Measurements from ENCODE around the gene MPHOSPH8.
"Not testable (repeated sequence)": the region's sequence is repeated elsewhere in the genome, so short reads cannot be mapped to it uniquely, and the experiment has no call there.

The MPHOSPH8 gene

DNA sequence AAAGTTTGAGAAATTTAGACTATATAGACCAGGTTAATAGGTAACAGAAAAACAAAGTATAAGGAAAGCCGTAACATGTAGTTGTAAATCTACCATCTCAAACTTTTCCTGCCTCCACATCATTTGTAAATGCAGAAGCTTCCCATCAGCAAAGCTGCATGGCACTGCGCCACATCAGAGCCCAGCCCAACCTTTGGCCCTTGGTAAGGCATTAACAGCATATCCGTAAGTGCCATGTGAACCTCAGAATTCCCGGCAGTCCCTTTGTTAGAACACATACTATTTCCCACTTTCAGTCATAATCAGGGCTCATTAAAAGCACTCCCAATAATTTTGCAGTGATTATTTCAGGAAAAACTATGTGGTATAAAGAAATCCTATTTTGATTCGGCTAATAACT, 51.6 kb downstream of the MPHOSPH8 start:
- no peak for DNase-seq

DNA sequence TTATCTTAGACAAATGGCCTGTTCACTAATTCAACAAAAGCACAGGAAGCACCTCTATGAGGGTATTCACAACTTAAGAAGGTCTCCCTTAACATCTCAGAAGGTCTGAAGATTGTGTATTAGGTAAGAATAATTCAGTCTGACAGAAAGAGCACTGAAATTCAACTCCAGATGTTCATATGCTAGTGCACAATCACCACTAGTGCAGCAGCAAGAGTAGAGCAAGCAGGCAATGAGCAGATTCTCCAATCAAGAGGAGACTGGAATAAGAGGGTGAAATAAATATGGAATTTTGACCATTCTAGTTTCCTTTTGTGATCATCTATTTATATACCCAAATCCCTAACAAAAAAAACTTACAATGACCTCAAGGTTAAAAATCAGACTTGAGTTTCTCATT, 52.0 kb downstream of the MPHOSPH8 start:
- no peak for DNase-seq

DNA sequence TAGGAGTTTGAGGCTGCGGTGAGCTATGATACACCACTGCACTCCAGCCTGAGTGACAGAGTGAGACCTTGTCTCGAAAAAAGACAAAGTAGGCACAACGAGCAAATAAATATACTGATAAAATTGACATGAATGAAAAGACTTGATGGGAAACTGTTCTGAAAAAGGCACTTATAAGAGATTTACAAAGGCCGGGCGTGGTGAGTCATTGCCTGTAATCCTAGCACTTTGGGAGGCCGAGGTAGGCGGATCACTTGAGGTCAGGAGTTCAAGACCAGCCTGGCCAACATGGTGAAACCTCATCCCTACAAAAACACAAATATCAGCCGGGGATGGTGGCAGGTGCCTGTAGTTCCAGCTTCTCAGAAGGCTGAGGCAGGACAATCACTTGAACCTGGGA, 58.0 kb downstream of the MPHOSPH8 start:
- not testable (repeated sequence) for DNase-seq

DNA sequence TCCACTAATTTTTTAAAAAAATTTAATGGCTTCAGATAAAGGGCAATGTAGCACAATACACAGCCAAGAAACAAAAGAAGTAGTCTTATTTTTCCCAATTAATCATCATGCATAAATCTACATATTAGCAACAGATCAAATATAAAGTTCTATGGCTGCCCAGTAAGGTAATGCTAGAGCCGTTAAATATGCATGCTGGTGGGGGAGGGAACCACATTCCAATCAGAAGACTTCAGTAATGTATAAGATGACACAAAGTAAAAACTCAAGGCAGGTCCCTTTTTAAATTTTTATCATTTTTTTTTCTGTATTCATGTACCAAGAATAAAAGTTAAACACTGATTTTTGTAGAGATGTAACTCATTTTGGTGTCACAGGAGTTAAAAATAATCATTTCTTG, 62.0 kb downstream of the MPHOSPH8 start:
- no peak for DNase-seq

DNA sequence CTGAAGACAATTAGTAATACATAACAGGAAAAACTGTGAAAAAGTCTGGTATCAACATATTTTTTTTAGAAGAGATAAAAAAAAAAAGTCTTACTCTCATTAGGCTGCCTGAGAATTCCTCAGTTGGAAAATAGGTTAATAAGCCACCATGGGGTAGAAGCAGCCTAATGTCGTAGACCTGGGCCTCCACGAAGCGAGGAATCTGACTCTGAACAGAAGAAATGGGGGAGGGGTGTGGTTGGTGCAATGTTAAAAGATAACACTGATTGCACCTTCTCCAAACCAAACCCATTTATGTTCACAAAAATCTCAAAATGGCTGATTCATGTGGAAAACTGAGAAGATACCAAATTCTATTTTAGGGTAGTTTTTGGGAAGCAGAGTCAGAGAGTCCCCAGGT, 62.4 kb downstream of the MPHOSPH8 start:
- no peak for DNase-seq

DNA sequence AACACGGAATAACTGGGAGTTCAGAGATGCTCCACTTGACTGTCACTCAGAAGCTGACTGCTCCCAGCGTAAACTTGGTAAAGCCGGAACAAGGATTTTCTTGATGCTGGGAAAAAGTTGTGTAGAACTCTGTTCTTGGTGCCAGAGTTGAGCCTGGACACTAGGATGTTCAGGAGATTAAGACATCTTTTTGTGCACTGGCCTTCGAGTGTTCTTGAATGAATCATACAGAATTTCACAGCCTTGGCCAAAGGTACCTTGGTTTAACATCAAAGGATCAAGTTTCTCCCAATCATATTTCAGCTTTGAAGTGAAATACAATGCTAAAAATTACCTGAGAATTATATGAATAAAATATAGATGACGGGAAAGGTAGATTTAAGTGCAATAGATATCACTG, 67.5 kb downstream of the MPHOSPH8 start:
- DNase-seq, result not testable (repeated sequence)

DNA sequence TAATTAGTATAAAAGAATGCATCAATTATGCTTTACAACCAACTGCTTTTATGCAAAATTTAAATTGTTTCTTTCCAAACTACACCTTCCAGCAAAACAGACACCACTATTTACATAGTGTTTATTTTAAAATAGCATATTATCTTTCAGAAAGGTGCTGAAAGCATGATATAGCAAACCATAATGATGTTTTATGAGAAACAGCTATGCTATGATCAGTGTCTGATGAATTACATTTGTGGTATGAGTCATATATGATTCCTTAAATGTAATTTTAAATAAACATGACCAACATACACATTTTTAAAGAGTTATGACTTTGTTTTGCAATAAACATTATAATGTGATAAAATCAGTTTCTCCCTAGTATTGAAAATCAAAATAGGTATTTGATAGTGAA, 68.2 kb downstream of the MPHOSPH8 start:
- DNase-seq, result not testable (repeated sequence)

DNA sequence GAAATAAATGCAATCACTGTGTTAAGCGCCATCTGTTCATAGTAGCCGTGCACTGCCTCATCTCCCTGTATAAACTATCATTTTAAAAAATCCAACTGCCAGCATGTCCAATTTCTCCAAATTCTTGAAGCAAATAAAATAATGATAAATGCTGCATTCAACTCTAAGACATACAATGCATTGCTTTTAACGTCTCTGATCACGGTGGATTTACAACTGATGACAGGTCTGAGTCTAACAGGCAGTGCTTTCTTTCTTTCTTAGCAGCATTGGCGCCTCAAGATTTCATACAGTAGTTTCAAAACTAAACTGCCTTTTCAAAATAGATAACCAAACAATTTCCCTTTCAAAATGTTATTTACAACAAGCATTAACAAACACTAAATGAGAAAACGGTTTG, 70.8 kb downstream of the MPHOSPH8 start:
- DNase-seq, result not testable (repeated sequence)

DNA sequence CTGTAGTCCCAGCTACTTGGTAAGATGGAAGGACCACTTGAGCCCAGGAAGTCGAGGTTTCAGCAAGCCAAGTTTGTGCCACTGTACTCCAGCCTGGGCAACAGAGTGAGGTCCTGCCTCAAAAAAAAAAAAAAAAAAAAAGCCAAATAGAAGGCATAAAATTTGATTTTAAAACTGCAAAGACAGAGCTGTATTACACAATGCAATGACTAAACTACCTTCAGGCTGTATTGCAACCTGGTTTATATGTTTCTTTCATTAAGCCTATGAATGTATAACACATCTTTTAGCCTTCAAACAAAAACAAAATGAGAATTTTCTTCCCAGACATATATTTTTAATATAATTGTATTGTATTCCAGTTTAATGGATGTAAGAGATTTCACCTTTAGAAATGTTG, 75.6 kb downstream of the MPHOSPH8 start:
- DNase-seq, result not testable (repeated sequence)

DNA sequence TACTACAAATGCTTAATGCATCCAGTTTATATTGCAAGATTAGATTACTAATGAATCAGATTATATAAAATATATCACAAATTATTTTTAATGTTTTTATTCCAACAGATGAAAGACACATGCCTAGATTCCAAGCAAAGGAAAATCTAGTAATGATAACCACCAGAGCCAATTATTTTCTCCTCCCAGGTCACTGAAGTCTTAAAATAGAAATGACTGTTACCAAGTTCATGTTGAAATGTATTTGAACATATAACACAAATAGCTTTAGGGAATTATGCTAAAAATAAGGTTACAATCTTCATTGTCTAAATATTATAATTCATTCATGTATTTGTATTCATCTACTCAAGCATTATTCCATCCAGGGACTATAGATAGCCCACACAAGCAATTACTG, 76.3 kb downstream of the MPHOSPH8 start:
- not testable (repeated sequence) for DNase-seq

DNA sequence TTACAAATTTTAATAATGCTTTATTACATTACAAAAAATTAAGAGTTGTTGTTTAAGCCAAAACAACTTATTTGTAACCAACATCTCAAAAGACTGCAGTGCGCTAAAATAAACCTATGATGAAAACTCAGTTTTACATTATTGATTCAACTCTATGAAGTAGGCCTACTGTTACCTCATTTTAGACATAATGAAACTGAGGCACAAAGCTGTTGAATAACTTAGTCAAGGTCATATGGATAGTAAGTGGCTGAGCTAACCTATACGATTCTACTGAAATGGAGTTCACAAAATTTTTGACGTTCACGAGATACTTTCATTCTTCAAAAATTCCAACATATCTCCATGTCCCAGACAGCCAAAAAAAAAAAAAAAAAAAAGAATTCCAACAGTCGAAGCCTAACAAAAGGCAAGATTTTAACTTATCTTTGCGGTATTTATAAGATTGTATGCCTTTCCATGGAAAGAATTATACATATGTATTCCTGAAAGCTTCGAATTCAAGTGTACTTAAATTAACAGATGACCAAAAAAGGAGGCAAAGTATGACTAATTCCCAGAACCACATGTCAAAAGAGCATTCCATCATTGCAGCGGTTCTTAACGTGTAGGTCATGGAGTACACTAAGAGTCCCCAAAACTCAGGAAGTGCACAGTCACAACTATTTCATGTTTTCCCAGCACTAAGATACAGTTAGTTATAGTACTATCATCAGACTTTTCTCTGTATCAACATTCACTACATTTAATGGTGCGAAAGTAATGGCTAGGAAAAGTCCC, 79.9 kb downstream of the MPHOSPH8 start:
- no peak for DNase-seq

DNA sequence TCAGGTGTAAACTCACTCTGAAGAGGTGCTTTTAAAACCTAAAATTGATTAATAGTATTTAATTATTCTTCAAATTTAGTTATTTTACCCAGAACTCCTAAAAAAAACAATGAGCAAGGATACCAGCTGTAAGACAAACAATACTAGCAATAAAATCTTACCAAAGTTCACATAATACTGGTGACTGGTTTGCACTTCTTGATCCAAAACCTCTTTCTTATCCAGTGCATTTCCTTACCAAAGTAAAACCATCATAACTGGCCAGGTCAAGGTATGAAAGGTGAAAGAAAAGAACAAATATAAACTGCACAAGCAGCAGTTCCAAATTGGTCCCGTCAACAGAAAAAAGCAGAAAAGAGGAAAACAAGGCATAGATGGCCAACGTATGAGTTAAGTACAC, 86.6 kb downstream of the MPHOSPH8 start:
- no peak for DNase-seq
